Measurements from ENCODE around the gene CHST5. TPM values are rescaled to one million over a fixed set of nuclear protein-coding genes. Genes with fewer than 3 reads are reported as not detected.

CHST5 gene
- total and polyA plus RNA-seq, 2 of the 13 experiments (the other 11 are each of a cell fraction or from before 2014, with no cell fraction given) = 0.05 TPM; not detected in 1

GRCh38 chr16:75555707-75556430, 20.0 kb upstream of the CHST5 start, which contains the start of gene TMEM231 (continued):
- TF ChIP-seq HOXA3 (CRISPR knock-in tag; IDR thresholded peaks at IDR 0.05) (peak; percentile 57), SNAI1 (CRISPR knock-in tag; IDR thresholded peaks at IDR 0.05; ENCODE audit: borderline replicate concordance) (no peak), ZNF44 (CRISPR knock-in tag; IDR thresholded peaks at IDR 0.05) (no peak), RARA (CRISPR knock-in tag; IDR thresholded peaks at IDR 0.05) (no peak), ETV6 (CRISPR knock-in tag; conservative IDR thresholded peaks at IDR 0.05) (0 out of 2 replicates have a peak, but pooled peaks have one; percentile 43), ZNF564 (CRISPR knock-in tag; IDR thresholded peaks at IDR 0.05) (peak; percentile 82; the same call in 1 of the 2 replicates), ZNF264 (CRISPR knock-in tag; IDR thresholded peaks at IDR 0.05) (no peak), ZNF598 (CRISPR knock-in tag; IDR thresholded peaks at IDR 0.05; ENCODE audit: borderline replicate concordance) (peak; percentile 84; the same call in 1 of the 2 replicates), ZFX (CRISPR knock-in tag; IDR thresholded peaks at IDR 0.05; ENCODE audit: low read depth) (peak; percentile 80), ZFY (CRISPR knock-in tag; IDR thresholded peaks at IDR 0.05) (peak; percentile 71), NCOA2 (CRISPR knock-in tag; IDR thresholded peaks at IDR 0.05) (no peak; the same call in 1 of the 2 replicates), THAP11 (CRISPR knock-in tag; IDR thresholded peaks at IDR 0.05) (peak; percentile 78), ZNF616 (CRISPR knock-in tag; IDR thresholded peaks at IDR 0.05; ENCODE audit: low read depth) (0 out of 2 replicates have a peak, but pooled peaks have one; percentile 41), NRL (CRISPR knock-in tag; IDR thresholded peaks at IDR 0.05; ENCODE audit: borderline replicate concordance) (peak; percentile 88; the same call in 1 of the 2 replicates), PAWR (CRISPR knock-in tag; IDR thresholded peaks at IDR 0.05; ENCODE audit: borderline replicate concordance) (no peak), ZNF224 (CRISPR knock-in tag; IDR thresholded peaks at IDR 0.05) (peak; percentile 39; the same call in 1 of the 2 replicates), ZNF660 (CRISPR knock-in tag; IDR thresholded peaks at IDR 0.05; ENCODE audit: borderline replicate concordance, low read depth) (0 out of 2 replicates have a peak, but pooled peaks have one; percentile 39), ZNF614 (CRISPR knock-in tag; IDR thresholded peaks at IDR 0.05; ENCODE audit: borderline replicate concordance) (peak; percentile 58; the same call in 1 of the 2 replicates), PREB (CRISPR knock-in tag; IDR thresholded peaks at IDR 0.05) (no peak)
- TF ChIP-seq, protein P1, sequence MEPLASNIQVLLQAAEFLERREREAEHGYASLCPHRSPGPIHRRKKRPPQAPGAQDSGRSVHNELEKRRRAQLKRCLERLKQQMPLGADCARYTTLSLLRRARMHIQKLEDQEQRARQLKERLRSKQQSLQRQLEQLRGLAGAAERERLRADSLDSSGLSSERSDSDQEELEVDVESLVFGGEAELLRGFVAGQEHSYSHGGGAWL (CRISPR knock-in tag; IDR thresholded peaks at IDR 0.05) = peak; percentile 90
- TF ChIP-seq, protein P2, sequence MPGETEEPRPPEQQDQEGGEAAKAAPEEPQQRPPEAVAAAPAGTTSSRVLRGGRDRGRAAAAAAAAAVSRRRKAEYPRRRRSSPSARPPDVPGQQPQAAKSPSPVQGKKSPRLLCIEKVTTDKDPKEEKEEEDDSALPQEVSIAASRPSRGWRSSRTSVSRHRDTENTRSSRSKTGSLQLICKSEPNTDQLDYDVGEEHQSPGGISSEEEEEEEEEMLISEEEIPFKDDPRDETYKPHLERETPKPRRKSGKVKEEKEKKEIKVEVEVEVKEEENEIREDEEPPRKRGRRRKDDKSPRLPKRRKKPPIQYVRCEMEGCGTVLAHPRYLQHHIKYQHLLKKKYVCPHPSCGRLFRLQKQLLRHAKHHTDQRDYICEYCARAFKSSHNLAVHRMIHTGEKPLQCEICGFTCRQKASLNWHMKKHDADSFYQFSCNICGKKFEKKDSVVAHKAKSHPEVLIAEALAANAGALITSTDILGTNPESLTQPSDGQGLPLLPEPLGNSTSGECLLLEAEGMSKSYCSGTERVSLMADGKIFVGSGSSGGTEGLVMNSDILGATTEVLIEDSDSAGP (CRISPR knock-in tag; IDR thresholded peaks at IDR 0.05; ENCODE audit: borderline replicate concordance) = peak; percentile 95
- TF ChIP-seq, protein P3, sequence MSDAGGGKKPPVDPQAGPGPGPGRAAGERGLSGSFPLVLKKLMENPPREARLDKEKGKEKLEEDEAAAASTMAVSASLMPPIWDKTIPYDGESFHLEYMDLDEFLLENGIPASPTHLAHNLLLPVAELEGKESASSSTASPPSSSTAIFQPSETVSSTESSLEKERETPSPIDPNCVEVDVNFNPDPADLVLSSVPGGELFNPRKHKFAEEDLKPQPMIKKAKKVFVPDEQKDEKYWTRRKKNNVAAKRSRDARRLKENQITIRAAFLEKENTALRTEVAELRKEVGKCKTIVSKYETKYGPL (CRISPR knock-in tag; IDR thresholded peaks at IDR 0.05) = no peak
- TF ChIP-seq, protein P4, sequence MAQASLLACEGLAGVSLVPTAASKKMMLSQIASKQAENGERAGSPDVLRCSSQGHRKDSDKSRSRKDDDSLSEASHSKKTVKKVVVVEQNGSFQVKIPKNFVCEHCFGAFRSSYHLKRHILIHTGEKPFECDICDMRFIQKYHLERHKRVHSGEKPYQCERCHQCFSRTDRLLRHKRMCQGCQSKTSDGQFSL (CRISPR knock-in tag; IDR thresholded peaks at IDR 0.05) = no peak
- TF ChIP-seq, protein P5, sequence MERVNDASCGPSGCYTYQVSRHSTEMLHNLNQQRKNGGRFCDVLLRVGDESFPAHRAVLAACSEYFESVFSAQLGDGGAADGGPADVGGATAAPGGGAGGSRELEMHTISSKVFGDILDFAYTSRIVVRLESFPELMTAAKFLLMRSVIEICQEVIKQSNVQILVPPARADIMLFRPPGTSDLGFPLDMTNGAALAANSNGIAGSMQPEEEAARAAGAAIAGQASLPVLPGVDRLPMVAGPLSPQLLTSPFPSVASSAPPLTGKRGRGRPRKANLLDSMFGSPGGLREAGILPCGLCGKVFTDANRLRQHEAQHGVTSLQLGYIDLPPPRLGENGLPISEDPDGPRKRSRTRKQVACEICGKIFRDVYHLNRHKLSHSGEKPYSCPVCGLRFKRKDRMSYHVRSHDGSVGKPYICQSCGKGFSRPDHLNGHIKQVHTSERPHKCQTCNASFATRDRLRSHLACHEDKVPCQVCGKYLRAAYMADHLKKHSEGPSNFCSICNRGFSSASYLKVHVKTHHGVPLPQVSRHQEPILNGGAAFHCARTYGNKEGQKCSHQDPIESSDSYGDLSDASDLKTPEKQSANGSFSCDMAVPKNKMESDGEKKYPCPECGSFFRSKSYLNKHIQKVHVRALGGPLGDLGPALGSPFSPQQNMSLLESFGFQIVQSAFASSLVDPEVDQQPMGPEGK (CRISPR knock-in tag; IDR thresholded peaks at IDR 0.05) = no peak

All from HepG2 (cell line).